MM.1S (cell line): ENCODE measurements around the gene OR13C2.
"Not testable (repeated sequence)": the region's sequence is repeated elsewhere in the genome, so short reads cannot be mapped to it uniquely, and the experiment has no call there.

Source experiments
- DNase-seq: peaks from one replicate; pipeline ENCODE4 v3.0.0-alpha.2; 2015
- H2AFZ ChIP-seq: fragments of 300-600 bp; sonication (generic); 2 replicates; pipeline ENCODE4 v1.6.0; 2016; ENCODE audit warnings: antibody characterized with exemption, low read length
- H3F3A ChIP-seq: fragments of 300-600 bp; sonication (generic); 2 replicates; pipeline ENCODE4 v1.6.1; 2016; ENCODE audit warnings: mild to moderate bottlenecking, antibody characterized with exemption, low read length, moderate library complexity, mixed read lengths; ENCODE audit not compliant: insufficient read depth
- H3K27ac ChIP-seq: fragments of 300-600 bp; sonication (generic); 2 replicates; pipeline ENCODE4 v1.5.1; 2016; ENCODE audit warnings: mild to moderate bottlenecking, low read length
- H3K27me3 ChIP-seq: fragments of 300-600 bp; sonication (generic); replicated peaks from 2 replicates; pipeline ENCODE4 v1.6.0; 2016; ENCODE audit warnings: low read length; ENCODE audit not compliant: insufficient read depth
- H3K36me3 ChIP-seq: fragments of 300-600 bp; sonication (generic); replicated peaks from 2 replicates; pipeline ENCODE4 v1.6.1; 2016; ENCODE audit warnings: mild to moderate bottlenecking, low read length, mixed read lengths; ENCODE audit not compliant: insufficient read depth
- H3K4me1 ChIP-seq: fragments of 300-600 bp; sonication (generic); 2 replicates; pipeline ENCODE4 v1.6.1; 2016; ENCODE audit warnings: low read length, mixed read lengths
- H3K4me2 ChIP-seq: fragments of 300-600 bp; sonication (generic); 2 replicates; pipeline ENCODE4 v1.6.0; 2016; ENCODE audit warnings: low read depth, low read length
- H3K4me3 ChIP-seq: fragments of 300-600 bp; sonication (generic); 2 replicates; pipeline ENCODE4 v1.5.1; 2016; ENCODE audit warnings: low read length, mixed read lengths
- H3K79me2 ChIP-seq: fragments of 300-600 bp; sonication (generic); 2 replicates; pipeline ENCODE4 v1.6.1; 2016; ENCODE audit warnings: mixed run types, low read length, mixed read lengths
- H3K9ac ChIP-seq: fragments of 300-600 bp; sonication (generic); 2 replicates; pipeline ENCODE4 v1.6.1; 2016; ENCODE audit warnings: low read length, mixed read lengths
- H3K9me2 ChIP-seq: fragments of 300-600 bp; sonication (generic); replicated peaks from 2 replicates; pipeline ENCODE4 v1.6.1; 2016; ENCODE audit warnings: mild to moderate bottlenecking, low read length, mixed read lengths; ENCODE audit not compliant: insufficient read depth
- H3K9me3 ChIP-seq: fragments of 300-600 bp; sonication (generic); replicated peaks from 2 replicates; pipeline ENCODE4 v1.6.1; 2016; ENCODE audit warnings: mild to moderate bottlenecking, low read length, mixed read lengths; ENCODE audit not compliant: insufficient read depth
- H4K20me1 ChIP-seq: fragments of 300-600 bp; sonication (generic); 2 replicates; pipeline ENCODE4 v1.6.1; 2016; ENCODE audit warnings: mild to moderate bottlenecking, low read length, moderate library complexity, mixed read lengths; ENCODE audit not compliant: insufficient read depth
- EZH2 ChIP-seq: fragments of 300-600 bp; sonication (generic); optimal IDR thresholded peaks from 2 replicates; pipeline ENCODE3; 2017; ENCODE audit warnings: low read depth, mild to moderate bottlenecking, antibody characterized with exemption, low read length, mixed read lengths
- EZH2phosphoT487 ChIP-seq: fragments of 300-600 bp; sonication (generic); IDR thresholded peaks from 2 replicates; pipeline ENCODE4 v1.6.1; 2018; ENCODE audit warnings: antibody characterized with exemption, low read length
- TF ChIP-seq, protein P1 (sequence below): fragments of 300-600 bp; sonication (generic); IDR thresholded peaks from 2 replicates; pipeline ENCODE4 v1.5.1; 2016; ENCODE audit warnings: antibody characterized with exemption, low read length, mixed read lengths

The OR13C2 gene, protein sequence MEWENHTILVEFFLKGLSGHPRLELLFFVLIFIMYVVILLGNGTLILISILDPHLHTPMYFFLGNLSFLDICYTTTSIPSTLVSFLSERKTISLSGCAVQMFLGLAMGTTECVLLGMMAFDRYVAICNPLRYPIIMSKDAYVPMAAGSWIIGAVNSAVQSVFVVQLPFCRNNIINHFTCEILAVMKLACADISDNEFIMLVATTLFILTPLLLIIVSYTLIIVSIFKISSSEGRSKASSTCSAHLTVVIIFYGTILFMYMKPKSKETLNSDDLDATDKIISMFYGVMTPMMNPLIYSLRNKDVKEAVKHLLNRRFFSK

DNA sequence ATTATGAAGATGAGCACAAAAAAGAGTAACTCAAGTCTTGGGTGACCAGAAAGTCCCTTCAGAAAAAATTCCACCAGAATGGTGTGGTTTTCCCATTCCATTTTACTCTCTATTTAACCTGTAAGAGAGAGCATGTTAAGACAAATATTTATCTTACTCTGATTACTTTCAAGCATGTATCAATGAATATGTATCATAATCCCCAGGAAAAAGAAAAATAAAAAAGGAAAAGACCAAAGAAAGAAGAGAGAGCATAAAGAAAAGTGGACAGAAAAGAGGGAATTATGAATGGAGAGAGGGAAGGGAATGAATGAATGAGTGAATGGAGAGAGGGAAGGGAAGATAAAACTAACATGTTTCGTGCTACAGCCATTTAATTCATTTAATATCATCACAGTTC lies at the start of gene OR13C2:
Gene OR13C2, minus strand, starts transcription at position 101 of the 400 bp plus-strand sequence. Its CDS starts 0 bp downstream, at position 101.
- not testable (repeated sequence) for H3K4me3 ChIP-seq, H3K27ac ChIP-seq, H3F3A ChIP-seq, H4K20me1 ChIP-seq, H3K36me3 ChIP-seq, H3K79me2 ChIP-seq, H3K4me1 ChIP-seq, H3K9me3 ChIP-seq, H3K9ac ChIP-seq, H3K27me3 ChIP-seq, DNase-seq, H3K9me2 ChIP-seq, H3K4me2 ChIP-seq, H2AFZ ChIP-seq

DNA sequence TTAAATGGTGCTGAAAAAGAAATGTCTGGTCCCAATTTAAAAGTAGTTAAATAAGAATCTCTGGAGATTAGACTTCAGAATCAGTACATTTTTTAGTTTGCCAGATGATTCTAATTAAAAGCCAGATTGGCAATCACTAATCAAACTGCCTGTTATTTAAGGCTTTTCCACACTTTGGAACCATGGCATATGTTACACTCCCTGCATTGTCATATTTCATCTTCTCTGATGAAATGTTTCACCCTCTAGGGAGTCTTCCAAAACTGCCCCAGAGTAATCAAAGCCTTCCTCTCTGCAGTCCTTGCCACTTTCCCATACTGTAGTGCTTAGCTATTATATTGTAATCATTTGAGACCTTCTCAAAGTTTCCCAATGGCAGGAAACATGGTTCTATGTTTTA lies 30.0 kb upstream of the OR13C2 start:
- H3K36me3 ChIP-seq, result no peaks in the 10 kb centered on the region
- no peaks in the 10 kb centered on the region for H3K79me2 ChIP-seq
- H3K4me2 ChIP-seq, result no peak overlapping the region

DNA sequence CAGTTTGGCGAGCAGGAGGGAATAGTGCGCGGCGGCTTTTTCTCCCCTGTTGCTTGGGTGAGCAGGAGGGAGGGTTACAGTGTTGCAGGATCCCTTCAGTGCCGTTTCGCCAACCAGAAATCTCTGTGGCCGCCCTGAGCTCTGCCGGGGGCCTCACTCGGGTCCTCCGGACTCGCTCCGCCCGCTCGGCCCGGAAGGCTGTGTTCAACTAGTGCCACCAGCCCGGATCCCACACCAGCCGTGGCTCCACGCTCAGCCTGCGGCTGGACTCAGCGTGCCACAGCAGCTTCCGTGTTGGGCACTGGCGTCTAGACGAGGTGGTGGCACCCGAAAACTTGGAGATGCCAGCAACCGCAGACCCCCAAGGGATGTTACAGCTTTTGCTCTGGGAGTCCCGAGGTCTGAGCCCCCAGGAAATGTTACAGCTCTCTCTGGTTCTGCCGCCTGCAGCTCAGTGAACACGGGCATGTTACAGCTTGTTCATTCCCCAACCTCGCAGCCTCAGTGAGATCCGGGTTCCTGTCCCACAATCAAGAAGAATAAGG lies 28.6 kb upstream of the OR13C2 start:
- H3K4me1 ChIP-seq, result no peaks in the 10 kb centered on the region
- H3K9me2 ChIP-seq, result no peaks in the 10 kb centered on the region
- no peaks in the 10 kb centered on the region for H3K9me3 ChIP-seq
- H3K79me2 ChIP-seq, result no peaks in the 10 kb centered on the region
- DNase-seq, result no peak
- H4K20me1 ChIP-seq, result no peaks in the 10 kb centered on the region
- H3F3A ChIP-seq, result no peaks in the 10 kb centered on the region
- H2AFZ ChIP-seq, result no peak overlapping the region
- no peak overlapping the region for H3K9ac ChIP-seq
- H3K4me2 ChIP-seq, result no peak overlapping the region
- H3K27ac ChIP-seq, result no peak overlapping the region
- no peaks in the 10 kb centered on the region for H3K36me3 ChIP-seq
- no peak for TF ChIP-seq EZH2
- no peak overlapping the region for H3K4me3 ChIP-seq
- H3K27me3 ChIP-seq, result no peaks in the 10 kb centered on the region

More for the DNA sequence above, 30.0 kb upstream of the OR13C2 start:
- Histone ChIP-seq H2AFZ (no peak overlapping the region), H3F3A (no peaks in the 10 kb centered on the region), H3K9me3 (no peaks in the 10 kb centered on the region), H3K9me2 (no peaks in the 10 kb centered on the region), H3K27me3 (no peaks in the 10 kb centered on the region), H3K27ac (no peak overlapping the region), H4K20me1 (no peaks in the 10 kb centered on the region), H3K4me3 (no peak overlapping the region), H3K9ac (no peak overlapping the region), H3K4me1 (no peaks in the 10 kb centered on the region)
- DNase-seq, result no peak
- no peak for TF ChIP-seq EZH2phosphoT487
- TF ChIP-seq, protein P1, sequence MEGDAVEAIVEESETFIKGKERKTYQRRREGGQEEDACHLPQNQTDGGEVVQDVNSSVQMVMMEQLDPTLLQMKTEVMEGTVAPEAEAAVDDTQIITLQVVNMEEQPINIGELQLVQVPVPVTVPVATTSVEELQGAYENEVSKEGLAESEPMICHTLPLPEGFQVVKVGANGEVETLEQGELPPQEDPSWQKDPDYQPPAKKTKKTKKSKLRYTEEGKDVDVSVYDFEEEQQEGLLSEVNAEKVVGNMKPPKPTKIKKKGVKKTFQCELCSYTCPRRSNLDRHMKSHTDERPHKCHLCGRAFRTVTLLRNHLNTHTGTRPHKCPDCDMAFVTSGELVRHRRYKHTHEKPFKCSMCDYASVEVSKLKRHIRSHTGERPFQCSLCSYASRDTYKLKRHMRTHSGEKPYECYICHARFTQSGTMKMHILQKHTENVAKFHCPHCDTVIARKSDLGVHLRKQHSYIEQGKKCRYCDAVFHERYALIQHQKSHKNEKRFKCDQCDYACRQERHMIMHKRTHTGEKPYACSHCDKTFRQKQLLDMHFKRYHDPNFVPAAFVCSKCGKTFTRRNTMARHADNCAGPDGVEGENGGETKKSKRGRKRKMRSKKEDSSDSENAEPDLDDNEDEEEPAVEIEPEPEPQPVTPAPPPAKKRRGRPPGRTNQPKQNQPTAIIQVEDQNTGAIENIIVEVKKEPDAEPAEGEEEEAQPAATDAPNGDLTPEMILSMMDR, result no peak
- TF ChIP-seq EZH2, result no peak

DNA sequence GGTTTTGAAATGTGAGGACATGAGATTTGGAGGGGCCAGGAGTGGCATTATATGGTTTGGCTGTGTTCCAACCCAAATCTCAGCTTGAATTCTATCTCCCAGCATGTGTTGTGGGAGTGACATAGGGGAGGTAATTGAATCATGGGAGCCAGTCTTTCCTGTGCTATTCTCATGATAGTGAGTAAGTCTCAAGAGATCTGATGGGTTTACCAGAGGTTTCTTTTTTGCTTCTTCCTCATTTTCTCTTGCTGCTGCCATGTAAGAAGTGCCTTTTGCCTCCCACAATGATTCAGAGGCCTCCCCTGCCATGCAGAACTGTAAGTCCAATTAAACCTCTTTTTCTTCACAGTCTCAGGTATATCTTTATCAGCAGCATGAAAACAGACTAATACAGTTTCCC lies 20.5 kb upstream of the OR13C2 start:
- not testable (repeated sequence) for H3K9ac ChIP-seq, H3K36me3 ChIP-seq, H4K20me1 ChIP-seq, H2AFZ ChIP-seq, H3K79me2 ChIP-seq, H3K4me3 ChIP-seq, H3K27me3 ChIP-seq, H3K27ac ChIP-seq, H3K9me3 ChIP-seq, DNase-seq, H3K4me1 ChIP-seq, H3K4me2 ChIP-seq, H3K9me2 ChIP-seq, H3F3A ChIP-seq

DNA sequence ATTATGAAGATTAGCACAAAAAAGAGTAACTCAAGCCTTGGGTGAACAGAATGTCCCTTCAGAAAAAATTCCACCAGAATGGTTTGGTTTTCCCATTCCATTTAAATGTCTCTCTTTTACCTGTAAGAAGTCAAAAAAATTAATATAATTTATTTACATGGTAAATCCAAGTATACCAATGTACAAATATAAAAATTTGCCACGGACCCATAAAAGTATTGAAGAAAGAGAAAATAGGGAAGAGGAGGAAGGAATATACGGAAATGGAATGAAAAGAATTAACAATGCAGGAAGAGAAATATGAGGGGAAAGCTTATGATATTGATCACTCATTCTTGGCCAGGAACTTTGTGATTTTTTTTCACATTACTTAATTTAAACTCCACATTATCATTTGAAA lies 12.7 kb upstream of the OR13C2 start, which contains the start of gene OR13C9:
Gene OR13C9, minus strand, starts transcription at position 101 of the 400 bp plus-strand sequence. Its CDS starts 0 bp downstream, at position 101.
- H3K4me1 ChIP-seq, result no peaks in the 10 kb centered on the region
- H3K27me3 ChIP-seq, result no peaks in the 10 kb centered on the region
- TF ChIP-seq, protein P1, result no peak
- TF ChIP-seq EZH2phosphoT487 (no peak), EZH2 (no peak)

More for the DNA sequence above, 12.7 kb upstream of the OR13C2 start, which contains the start of gene OR13C9:
- DNase-seq, result no peak
- Histone ChIP-seq H3K4me2 (no peak within 1 kb of the TSS), H3K4me3 (no peak within 1 kb of the TSS), H4K20me1 (no peaks in the 10 kb centered on the region), H3F3A (no peaks in the 10 kb centered on the region), H3K9ac (no peak within 1 kb of the TSS), H3K9me2 (no peaks in the 10 kb centered on the region), H3K27ac (no peak within 1 kb of the TSS), H3K9me3 (no peaks in the 10 kb centered on the region), H2AFZ (no peak within 1 kb of the TSS), H3K36me3 (no peaks in the 10 kb centered on the region), H3K79me2 (no peaks in the 10 kb centered on the region)
